GM23338 (cell line): Measurements from ENCODE around the gene TEX101. TPM values are rescaled to one million over a fixed set of nuclear protein-coding genes. Genes with fewer than 3 reads are reported as not detected.

Source experiments
- ATAC-seq: fragments of 200-7000 bp; cut with Tn5 transposase; 3 replicates; pipeline ENCODE4 v1.9.1; 2020
- DNase-seq: peaks from one replicate; pipeline ENCODE4 v3.0.0-alpha.2; 2015; ENCODE audit warnings: low spot score
- H2AFZ ChIP-seq: fragments of 200-600 bp; sonication (generic); 2 replicates; pipeline ENCODE4 v1.8.0; 2016; ENCODE audit warnings: antibody characterized with exemption, mild to moderate bottlenecking, moderate library complexity
- H3F3A ChIP-seq: fragments of 200-600 bp; sonication (generic); replicated peaks from 2 replicates; pipeline ENCODE4 v1.8.0; 2017; ENCODE audit warnings: antibody characterized with exemption, mixed run types, low read depth
- H3K27ac ChIP-seq: fragments of 200-600 bp; sonication (generic); 2 replicates; pipeline ENCODE4 v1.6.1; 2016; ENCODE audit warnings: low read depth
- H3K27me3 ChIP-seq: fragments of 200-600 bp; sonication (generic); 2 replicates; pipeline ENCODE4 v1.8.0; 2016; ENCODE audit warnings: mild to moderate bottlenecking, mixed run types, moderate library complexity; ENCODE audit not compliant: insufficient read depth
- H3K36me3 ChIP-seq: fragments of 200-600 bp; sonication (generic); 2 replicates; pipeline ENCODE4 v1.8.0; 2016; ENCODE audit warnings: mild to moderate bottlenecking; ENCODE audit not compliant: insufficient read depth
- H3K4me1 ChIP-seq: fragments of 200-600 bp; sonication (generic); 2 replicates; pipeline ENCODE4 v1.8.0; 2016; ENCODE audit warnings: mild to moderate bottlenecking, moderate library complexity; ENCODE audit not compliant: insufficient read depth
- H3K4me2 ChIP-seq: fragments of 200-600 bp; sonication (generic); 2 replicates; pipeline ENCODE4 v1.7.1; 2017; ENCODE audit warnings: mixed run types
- H3K4me3 ChIP-seq: fragments of 200-600 bp; sonication (generic); 2 replicates; pipeline ENCODE4 v1.6.1; 2016; ENCODE audit warnings: mixed run types
- H3K79me2 ChIP-seq: fragments of 200-600 bp; sonication (generic); replicated peaks from 2 replicates; pipeline ENCODE4 v1.8.0; 2017; ENCODE audit warnings: mild to moderate bottlenecking; ENCODE audit not compliant: insufficient read depth
- H3K9me2 ChIP-seq: fragments of 200-600 bp; sonication (generic); 2 replicates; pipeline ENCODE4 v1.8.0; 2017; ENCODE audit not compliant: insufficient read depth
- H4K20me1 ChIP-seq: fragments of 200-600 bp; sonication (generic); replicated peaks from 2 replicates; pipeline ENCODE4 v1.8.0; 2017; ENCODE audit warnings: mild to moderate bottlenecking; ENCODE audit not compliant: insufficient read depth
- H3K27ac Mint-ChIP-seq: 2 replicates; pipeline ENCODE4 v1.8.0; 2020; ENCODE audit warnings: inconsistent platforms, mild to moderate bottlenecking, moderate library complexity, mixed read lengths
- H3K27me3 Mint-ChIP-seq: 3 replicates; pipeline ENCODE4 v1.8.0; 2022; ENCODE audit warnings: low read depth, mild to moderate bottlenecking, moderate library complexity, mixed read lengths, inconsistent platforms; ENCODE audit not compliant: insufficient read depth, poor library complexity
- H3K36me3 Mint-ChIP-seq: 3 replicates; pipeline ENCODE4 v1.8.0; 2021; ENCODE audit warnings: low read depth, mild to moderate bottlenecking, inconsistent platforms, moderate library complexity, mixed read lengths
- H3K4me1 Mint-ChIP-seq: 3 replicates; pipeline ENCODE4 v1.8.0; 2020; ENCODE audit warnings: mild to moderate bottlenecking, inconsistent platforms, mixed read lengths
- H3K4me3 Mint-ChIP-seq: 3 replicates; pipeline ENCODE4 v1.8.0; 2021; ENCODE audit warnings: moderate library complexity, mild to moderate bottlenecking, inconsistent platforms, mixed read lengths
- H3K9me3 Mint-ChIP-seq: 3 replicates; pipeline ENCODE4 v1.8.0; 2020; ENCODE audit warnings: moderate library complexity, mild to moderate bottlenecking, inconsistent platforms, mixed read lengths
- CTCF ChIP-seq, 2 experiments: fragments of 200-600 bp in 1 of 2; sonication (generic) in 1 of 2; conservative IDR thresholded peaks; 2 replicates each; pipeline versions ENCODE4 v1.5.1 to v1.6.1; 2016 to 2017; ENCODE audit warnings: antibody characterized with exemption in 2 of 2, low read depth in 2 of 2, mild to moderate bottlenecking in 2 of 2, moderate library complexity in 1 of 2
- EZH2 ChIP-seq: fragments of 200-600 bp; sonication (generic); IDR thresholded peaks from one replicate; pipeline ENCODE4 v1.8.0; 2017; ENCODE audit warnings: antibody characterized with exemption, mild to moderate bottlenecking, low read depth; ENCODE audit not compliant: unreplicated experiment
- EZH2phosphoT487 ChIP-seq: fragments of 200-600 bp; sonication (generic); IDR thresholded peaks from one replicate; pipeline ENCODE4 v1.8.1; 2018; ENCODE audit warnings: antibody characterized with exemption; ENCODE audit not compliant: unreplicated experiment
- JUNB ChIP-seq: IDR thresholded peaks from one replicate; pipeline ENCODE4 v1.6.1; 2016; ENCODE audit warnings: antibody characterized with exemption; ENCODE audit not compliant: unreplicated experiment
- REST ChIP-seq: IDR thresholded peaks from one replicate; pipeline ENCODE4 v1.6.1; 2018; ENCODE audit warnings: antibody characterized with exemption; ENCODE audit not compliant: unreplicated experiment
- STAT1 ChIP-seq: IDR thresholded peaks from one replicate; pipeline ENCODE4 v1.6.1; 2016; ENCODE audit warnings: antibody characterized with exemption; ENCODE audit not compliant: unreplicated experiment
- ZNF114 ChIP-seq: fragments of 250-450 bp; sonication (Bioruptor Pico); IDR thresholded peaks from 2 replicates; pipeline ENCODE4 v1.5.0; 2020; ENCODE audit warnings: mild to moderate bottlenecking, moderate library complexity
- ZNF331 ChIP-seq: fragments of 250-450 bp; sonication (Bioruptor Pico); IDR thresholded peaks from 2 replicates; pipeline ENCODE4 v1.5.0; 2020; ENCODE audit warnings: low read depth, mild to moderate bottlenecking, moderate library complexity
- polyA plus RNA-seq: library from polyadenylated mRNA; unstranded; fragments of >200 nt; fragmentation: Nextera tagmentation; extraction: Ambion mirVana; gene quantifications from 2 replicates; pipeline ENCODE4 v1.2.1, GENCODE V29; 2016
- total RNA-seq: library from RNA; depleted of rRNA; stranded (reverse); fragments of >200 nt; shearing (Covaris generic); gene quantifications from 2 replicates; pipeline ENCODE4 v1.2.3, GENCODE V29; 2014
- TF ChIP-seq, protein P1 (sequence below): IDR thresholded peaks from 2 replicates; pipeline ENCODE4 v1.6.1; 2016; ENCODE audit warnings: antibody characterized with exemption

Gene TEX101
- total and polyA plus RNA-seq, 2 experiments from 2014 or later: not detected

DNA sequence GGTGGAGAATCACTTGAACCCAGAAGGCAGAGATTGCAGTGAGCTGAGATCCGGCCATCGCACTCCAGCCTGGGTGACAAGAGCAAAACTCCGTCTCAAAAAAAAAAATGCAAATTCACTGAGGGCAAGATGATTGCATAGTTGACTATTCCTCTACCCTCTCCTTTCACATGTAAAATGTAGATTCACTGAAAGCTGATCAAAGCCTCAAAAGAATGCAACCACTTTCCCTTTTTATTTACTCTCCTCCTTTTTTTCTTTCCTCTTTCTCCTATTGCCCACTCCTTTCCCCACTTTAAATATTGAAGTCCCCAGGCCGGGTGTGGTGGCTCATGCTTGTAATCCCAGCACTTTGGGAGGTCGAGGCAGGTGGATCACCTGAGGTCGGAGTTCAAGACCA lies 6.3 kb downstream of the TEX101 start:
- peak overlapping the region; percentile 33; the same call in 1 of the 2 replicates for H3K4me2 ChIP-seq
- no peaks in the 10 kb centered on the region for H4K20me1 ChIP-seq
- peaks cover 16% of the 10 kb centered on the region for H3K27me3 Mint-ChIP-seq
- H3K4me1 Mint-ChIP-seq: peaks cover 23% of the 10 kb centered on the region
- no peaks in the 10 kb centered on the region for H3K79me2 ChIP-seq
- H3K4me3 Mint-ChIP-seq: no peak overlapping the region; the same call in 2 of the 3 replicates
- no peak for TF ChIP-seq ZNF331 (CRISPR knock-in tag)
- 0 out of 2 replicates have a peak, but pooled peaks cover 5% of the 10 kb centered on the region for H3K36me3 ChIP-seq
- 0 out of 3 replicates have a peak, but pooled peaks cover 8% of the 10 kb centered on the region for H3K9me3 Mint-ChIP-seq
- peak; percentile 76 for DNase-seq
- H3K27me3 ChIP-seq: no peaks in the 10 kb centered on the region
- H3K27ac ChIP-seq: no peak overlapping the region; the same call in 1 of the 2 replicates
- peaks cover 20% of the 10 kb centered on the region for H3K4me1 ChIP-seq
- ATAC-seq: peak; percentile 73
- no peak overlapping the region for H3K27ac Mint-ChIP-seq
- H3K4me3 ChIP-seq: no peak overlapping the region
- H3F3A ChIP-seq: no peaks in the 10 kb centered on the region
- H3K36me3 Mint-ChIP-seq: no peaks in the 10 kb centered on the region; the same call in 2 of the 3 replicates
- peaks cover 9% of the 10 kb centered on the region; the same call in 1 of the 2 replicates for H3K9me2 ChIP-seq
- H2AFZ ChIP-seq: no peak overlapping the region

GRCh38 chr19:43422000-43422688 lies 7.5 kb downstream of the TEX101 start:
- H3K36me3 Mint-ChIP-seq: no peaks in the 10 kb centered on the region
- H4K20me1 ChIP-seq: no peaks in the 10 kb centered on the region
- H3K27me3 Mint-ChIP-seq: peaks cover 19% of the 10 kb centered on the region
- peaks cover 20% of the 10 kb centered on the region for H3K4me1 ChIP-seq
- ATAC-seq: no peak
- H3K4me1 Mint-ChIP-seq: peaks cover 24% of the 10 kb centered on the region
- no peaks in the 10 kb centered on the region for H3K79me2 ChIP-seq
- 0 out of 2 replicates have a peak overlapping the region, but pooled peaks have one; percentile 4 for H3K4me2 ChIP-seq
- H3K4me3 Mint-ChIP-seq: no peak overlapping the region
- 0 out of 2 replicates have a peak, but pooled peaks cover 5% of the 10 kb centered on the region for H3K36me3 ChIP-seq
- DNase-seq: no peak
- no peaks in the 10 kb centered on the region for H3K27me3 ChIP-seq
- H3K9me2 ChIP-seq: peaks cover 9% of the 10 kb centered on the region; the same call in 1 of the 2 replicates
- H3K27ac Mint-ChIP-seq: peak overlapping the region; percentile 9; the same call in 1 of the 2 replicates
- H2AFZ ChIP-seq: peak overlapping the region; percentile 30; the same call in 1 of the 2 replicates
- no peak overlapping the region for H3K4me3 ChIP-seq
- H3F3A ChIP-seq: no peaks in the 10 kb centered on the region
- no peak overlapping the region for H3K27ac ChIP-seq
- 0 out of 3 replicates have a peak, but pooled peaks cover 8% of the 10 kb centered on the region for H3K9me3 Mint-ChIP-seq
- no peak for TF ChIP-seq STAT1
- no peak for TF ChIP-seq EZH2phosphoT487
- no peak for TF ChIP-seq ZNF114
- TF ChIP-seq CTCF (conservative IDR thresholded peaks at IDR 0.05; ENCODE audit: low read depth in 2 of 2): no peak
- no peak for TF ChIP-seq EZH2
- TF ChIP-seq, protein P1, sequence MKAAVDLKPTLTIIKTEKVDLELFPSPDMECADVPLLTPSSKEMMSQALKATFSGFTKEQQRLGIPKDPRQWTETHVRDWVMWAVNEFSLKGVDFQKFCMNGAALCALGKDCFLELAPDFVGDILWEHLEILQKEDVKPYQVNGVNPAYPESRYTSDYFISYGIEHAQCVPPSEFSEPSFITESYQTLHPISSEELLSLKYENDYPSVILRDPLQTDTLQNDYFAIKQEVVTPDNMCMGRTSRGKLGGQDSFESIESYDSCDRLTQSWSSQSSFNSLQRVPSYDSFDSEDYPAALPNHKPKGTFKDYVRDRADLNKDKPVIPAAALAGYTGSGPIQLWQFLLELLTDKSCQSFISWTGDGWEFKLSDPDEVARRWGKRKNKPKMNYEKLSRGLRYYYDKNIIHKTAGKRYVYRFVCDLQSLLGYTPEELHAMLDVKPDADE: no peak
- TF ChIP-seq JUNB: no peak
- no peak for TF ChIP-seq REST
